ENCODE data around the gene TRDN.

DNA sequence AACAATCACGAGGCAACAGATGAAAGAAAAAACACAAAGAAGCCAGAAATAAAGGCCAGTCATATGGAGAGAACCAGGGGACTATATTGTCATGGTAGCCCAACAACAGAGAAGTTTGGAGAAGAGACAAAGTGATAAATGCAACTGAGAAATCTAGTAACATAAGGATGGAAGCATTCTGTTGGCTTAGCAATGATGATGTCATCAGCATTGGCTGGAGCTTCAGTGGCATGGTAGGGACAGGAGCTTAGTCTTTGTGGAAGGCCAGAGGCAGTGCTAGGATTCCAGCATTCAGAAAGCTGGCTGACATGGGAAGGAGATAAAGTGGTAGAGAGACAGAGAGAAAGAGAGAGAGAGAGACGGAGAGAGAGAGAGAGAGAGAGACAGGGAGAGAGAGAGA, 276.4 kb downstream of the TRDN start:
- TF ChIP-seq, protein P1, sequence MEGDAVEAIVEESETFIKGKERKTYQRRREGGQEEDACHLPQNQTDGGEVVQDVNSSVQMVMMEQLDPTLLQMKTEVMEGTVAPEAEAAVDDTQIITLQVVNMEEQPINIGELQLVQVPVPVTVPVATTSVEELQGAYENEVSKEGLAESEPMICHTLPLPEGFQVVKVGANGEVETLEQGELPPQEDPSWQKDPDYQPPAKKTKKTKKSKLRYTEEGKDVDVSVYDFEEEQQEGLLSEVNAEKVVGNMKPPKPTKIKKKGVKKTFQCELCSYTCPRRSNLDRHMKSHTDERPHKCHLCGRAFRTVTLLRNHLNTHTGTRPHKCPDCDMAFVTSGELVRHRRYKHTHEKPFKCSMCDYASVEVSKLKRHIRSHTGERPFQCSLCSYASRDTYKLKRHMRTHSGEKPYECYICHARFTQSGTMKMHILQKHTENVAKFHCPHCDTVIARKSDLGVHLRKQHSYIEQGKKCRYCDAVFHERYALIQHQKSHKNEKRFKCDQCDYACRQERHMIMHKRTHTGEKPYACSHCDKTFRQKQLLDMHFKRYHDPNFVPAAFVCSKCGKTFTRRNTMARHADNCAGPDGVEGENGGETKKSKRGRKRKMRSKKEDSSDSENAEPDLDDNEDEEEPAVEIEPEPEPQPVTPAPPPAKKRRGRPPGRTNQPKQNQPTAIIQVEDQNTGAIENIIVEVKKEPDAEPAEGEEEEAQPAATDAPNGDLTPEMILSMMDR (IDR thresholded peaks at IDR 0.05) = no peak
- no peak for TF ChIP-seq POLR2A (IDR thresholded peaks at IDR 0.05)

Data from esophagus squamous epithelium (tissue), 4 donors.